Measurements from ENCODE around the gene FADS1. TPM values are rescaled to one million over a fixed set of nuclear protein-coding genes. Genes with fewer than 3 reads are reported as not detected.

The FADS1 gene
- total RNA-seq, 4 donors from 2014 or later = 7.3 to 58.6 (median 21.8) TPM

- H3K4me3 ChIP-seq (ENCODE audit: low read depth, poor library complexity, severe bottlenecking) = no peak overlapping the region
- 85 to 89% methylated on average over 14 to 15 of the region's 15 CpGs for WGBS, 2 donors
- TF ChIP-seq POLR2A (IDR thresholded peaks at IDR 0.05) = no peak
- TF ChIP-seq, protein P1, sequence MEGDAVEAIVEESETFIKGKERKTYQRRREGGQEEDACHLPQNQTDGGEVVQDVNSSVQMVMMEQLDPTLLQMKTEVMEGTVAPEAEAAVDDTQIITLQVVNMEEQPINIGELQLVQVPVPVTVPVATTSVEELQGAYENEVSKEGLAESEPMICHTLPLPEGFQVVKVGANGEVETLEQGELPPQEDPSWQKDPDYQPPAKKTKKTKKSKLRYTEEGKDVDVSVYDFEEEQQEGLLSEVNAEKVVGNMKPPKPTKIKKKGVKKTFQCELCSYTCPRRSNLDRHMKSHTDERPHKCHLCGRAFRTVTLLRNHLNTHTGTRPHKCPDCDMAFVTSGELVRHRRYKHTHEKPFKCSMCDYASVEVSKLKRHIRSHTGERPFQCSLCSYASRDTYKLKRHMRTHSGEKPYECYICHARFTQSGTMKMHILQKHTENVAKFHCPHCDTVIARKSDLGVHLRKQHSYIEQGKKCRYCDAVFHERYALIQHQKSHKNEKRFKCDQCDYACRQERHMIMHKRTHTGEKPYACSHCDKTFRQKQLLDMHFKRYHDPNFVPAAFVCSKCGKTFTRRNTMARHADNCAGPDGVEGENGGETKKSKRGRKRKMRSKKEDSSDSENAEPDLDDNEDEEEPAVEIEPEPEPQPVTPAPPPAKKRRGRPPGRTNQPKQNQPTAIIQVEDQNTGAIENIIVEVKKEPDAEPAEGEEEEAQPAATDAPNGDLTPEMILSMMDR (IDR thresholded peaks at IDR 0.05) = no peak
- intact Hi-C loops (cut with DNase I; ENCODE audit: low total_unique reads) = no loop called here
- DNase-seq (ENCODE audit: low spot score in 2 of 2) = no peak
Measured at GRCh38 chr11:61837411-61838005, 20.7 kb upstream of the FADS1 start.

- DNase-seq (ENCODE audit: low spot score in 2 of 2) = no peak
- intact Hi-C loops (cut with DNase I; ENCODE audit: low total_unique reads) = no loop called here
- H3K4me3 ChIP-seq (ENCODE audit: low read depth, poor library complexity, severe bottlenecking) = no peak overlapping the region
- 95 to 99% methylated on average over 8 of the region's 8 CpGs for WGBS, 2 donors
- TF ChIP-seq, protein P1 (IDR thresholded peaks at IDR 0.05) = no peak
- TF ChIP-seq POLR2A (IDR thresholded peaks at IDR 0.05) = no peak
Measured at GRCh38 chr11:61836193-61836592, 19.4 kb upstream of the FADS1 start.

GRCh38 chr11:61834278-61835048 lies 17.7 kb upstream of the FADS1 start:
- DNase-seq (ENCODE audit: low spot score in 2 of 2) = peak in 1 of 2 donors; percentile 23
- intact Hi-C loops (cut with DNase I; ENCODE audit: low total_unique reads) = no loop called here
- WGBS, 2 donors = 50 to 57% methylated on average over 11 to 12 of the region's 12 CpGs
- H3K4me3 ChIP-seq (ENCODE audit: low read depth, poor library complexity, severe bottlenecking) = no peak overlapping the region
- TF ChIP-seq, protein P1 (IDR thresholded peaks at IDR 0.05) = no peak
- no peak for TF ChIP-seq POLR2A (IDR thresholded peaks at IDR 0.05)

DNA sequence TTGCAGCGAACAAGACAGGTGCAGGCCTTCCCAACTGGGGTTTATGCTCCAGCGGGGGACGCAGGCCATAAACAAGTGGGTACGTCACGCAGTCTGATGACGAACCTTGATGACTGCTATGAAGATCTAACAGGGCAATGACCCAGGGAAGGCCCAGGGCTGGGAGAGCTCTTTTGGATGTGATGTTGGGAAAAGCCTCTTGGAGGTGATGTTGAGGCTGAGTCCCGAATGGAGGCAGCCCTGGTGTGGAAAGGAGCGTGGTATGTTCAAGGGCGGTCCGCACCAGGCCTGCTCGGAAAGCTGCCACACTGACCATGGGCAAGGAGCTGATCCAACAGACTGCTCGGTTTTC lies 17.1 kb upstream of the FADS1 start:
- intact Hi-C loops (cut with DNase I; ENCODE audit: low total_unique reads) = no loop called here
- H3K4me3 ChIP-seq (ENCODE audit: low read depth, poor library complexity, severe bottlenecking) = no peak overlapping the region
- no peak for DNase-seq (ENCODE audit: low spot score in 2 of 2)
- TF ChIP-seq POLR2A (IDR thresholded peaks at IDR 0.05) = no peak
- TF ChIP-seq, protein P1 (IDR thresholded peaks at IDR 0.05) = no peak
- WGBS, 2 donors = 91 to 93% methylated on average over 12 of the region's 12 CpGs

DNA sequence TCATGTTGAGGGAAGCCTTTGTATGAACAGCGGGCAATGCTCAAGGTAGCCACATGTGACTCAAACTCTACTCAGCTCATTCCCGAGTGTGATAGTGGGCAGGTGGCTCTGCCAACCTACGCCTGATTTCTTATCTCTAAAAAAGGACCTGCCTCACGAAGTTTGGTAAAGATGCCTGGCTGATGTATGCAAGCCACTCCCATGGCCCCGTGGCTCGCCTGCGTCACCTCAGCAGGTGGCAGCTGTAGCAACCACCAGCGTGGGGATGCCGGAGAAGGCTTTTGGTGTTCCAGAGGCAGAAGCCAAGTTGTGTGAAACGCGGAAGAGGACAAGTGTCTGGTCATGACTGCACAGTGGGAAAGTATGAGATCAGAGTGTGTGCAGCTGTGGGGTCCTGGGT lies 16.7 kb upstream of the FADS1 start:
- WGBS, 2 donors = 78 to 85% methylated on average over 11 of the region's 11 CpGs
- no peak for DNase-seq (ENCODE audit: low spot score in 2 of 2)
- intact Hi-C loops (cut with DNase I; ENCODE audit: low total_unique reads) = no loop called here
- TF ChIP-seq, protein P1 (IDR thresholded peaks at IDR 0.05) = no peak
- TF ChIP-seq POLR2A (IDR thresholded peaks at IDR 0.05) = no peak
- H3K4me3 ChIP-seq (ENCODE audit: low read depth, poor library complexity, severe bottlenecking) = no peak overlapping the region
